ENCODE measurements around the gene MTG1. TPM values are rescaled to one million over a fixed set of nuclear protein-coding genes. Genes with fewer than 3 reads are reported as not detected.

The MTG1 gene
- total and polyA plus RNA-seq, 2 experiments from 2014 or later, result 22.8 to 50.7 TPM

DNA sequence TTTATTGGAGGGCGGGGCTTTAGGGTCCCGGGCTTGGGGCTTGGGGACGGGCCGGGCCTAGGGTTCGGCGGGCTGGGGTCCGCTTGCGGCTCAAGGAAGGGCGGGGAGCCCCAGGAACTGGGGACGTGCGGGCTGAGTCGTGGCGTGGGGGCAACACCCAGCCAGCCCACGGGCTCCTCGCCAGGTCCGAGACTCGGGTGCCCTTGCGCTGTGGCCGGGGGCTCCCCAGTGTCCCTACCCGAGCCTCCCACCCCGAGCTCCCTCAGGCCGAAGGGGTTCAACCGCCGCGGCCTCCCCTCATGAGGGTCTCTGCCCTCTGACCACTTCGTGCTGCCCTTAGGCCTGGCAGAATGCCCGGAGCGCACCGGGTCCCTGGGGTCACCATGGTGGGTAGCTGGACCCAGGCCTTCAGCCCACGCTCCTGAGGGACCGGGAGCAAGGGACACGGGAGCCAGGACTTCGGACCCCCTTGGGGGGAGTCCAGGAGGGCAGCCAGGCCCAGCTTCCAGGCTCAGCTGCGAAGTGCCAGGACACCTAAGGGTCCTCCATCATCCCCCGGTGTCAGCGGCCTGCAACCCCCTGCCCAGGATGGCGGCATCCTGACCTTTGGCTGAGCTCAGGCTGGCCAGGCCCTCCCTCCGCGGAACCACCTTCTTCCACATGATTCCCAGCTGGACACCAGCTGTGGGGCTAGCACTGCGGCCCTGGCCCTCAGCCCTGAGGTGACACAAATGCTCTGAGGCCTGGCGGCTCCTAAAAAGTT lies 35.6 kb upstream of the MTG1 start:
- H2AFZ ChIP-seq, result no peak overlapping the region
- H3K27me3 ChIP-seq (replicated peaks; ENCODE audit: insufficient read depth), result no peaks in the 10 kb centered on the region
- no peak overlapping the region for H3K9ac ChIP-seq
- no peaks in the 10 kb centered on the region for H3K79me2 ChIP-seq (ENCODE audit: insufficient read depth)
- no peak overlapping the region for H3K4me2 ChIP-seq (ENCODE audit: unreplicated experiment)
- no peak overlapping the region for H3K27ac ChIP-seq
- no peaks in the 10 kb centered on the region for H3K9me2 ChIP-seq (ENCODE audit: insufficient read depth)
- 0 out of 2 replicates have a peak, but pooled peaks cover 3% of the 10 kb centered on the region for H3F3A ChIP-seq (ENCODE audit: insufficient read depth)
- 62 to 69% methylated on average over 24 to 34 of the region's 41 CpGs for WGBS, 2 experiments (ENCODE audit: low coverage in 1 of 2, low lambda C conversion rate in 2 of 2, missing lambda C conversion rate in 2 of 2)
- no peaks in the 10 kb centered on the region for H3K4me1 ChIP-seq (ENCODE audit: insufficient read depth)
- H4K20me1 ChIP-seq (ENCODE audit: insufficient read depth), result no peaks in the 10 kb centered on the region
- TF ChIP-seq EZH2 (IDR thresholded peaks at IDR 0.05; ENCODE audit: insufficient read depth, poor library complexity, severe bottlenecking), result no peak
- no peak for TF ChIP-seq EZH2phosphoT487 (IDR thresholded peaks at IDR 0.05; ENCODE audit: insufficient read depth, low read depth)
- in situ Hi-C loops (cut with MboI), result no loop called here
- H3K36me3 ChIP-seq (ENCODE audit: low read depth), result no peaks in the 10 kb centered on the region
- no peak for DNase-seq
- no peaks in the 10 kb centered on the region for H3K9me3 ChIP-seq (ENCODE audit: low read depth)
- no peak overlapping the region for H3K4me3 ChIP-seq

DNA sequence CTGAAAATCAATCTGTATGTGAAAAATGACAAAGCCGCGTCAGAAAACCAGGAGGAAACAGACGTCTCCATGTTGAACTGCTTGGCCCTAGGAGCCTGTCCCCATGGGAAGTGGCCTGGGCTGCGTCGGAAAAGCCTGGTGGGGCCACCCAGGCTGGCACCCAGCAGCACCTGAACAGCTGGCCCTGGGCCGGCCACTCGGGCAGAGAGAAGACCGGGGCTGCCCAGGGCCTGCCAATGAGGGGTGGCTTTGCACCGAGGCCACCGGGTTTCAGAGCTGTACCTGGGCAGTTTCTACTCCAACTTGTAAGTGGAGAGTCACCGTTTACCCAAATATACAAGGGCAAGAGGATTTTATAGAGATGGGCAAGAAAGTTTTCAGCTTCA lies 35.0 kb upstream of the MTG1 start:
- no peak overlapping the region for H3K9ac ChIP-seq
- no peaks in the 10 kb centered on the region for H3K9me2 ChIP-seq (ENCODE audit: insufficient read depth)
- H2AFZ ChIP-seq, result no peak overlapping the region
- in situ Hi-C loops (cut with MboI), result no loop called here
- H3K4me3 ChIP-seq, result no peak overlapping the region
- H3K4me2 ChIP-seq (ENCODE audit: unreplicated experiment), result no peak overlapping the region
- H3K36me3 ChIP-seq (ENCODE audit: low read depth), result no peaks in the 10 kb centered on the region
- no peaks in the 10 kb centered on the region for H3K79me2 ChIP-seq (ENCODE audit: insufficient read depth)
- no peaks in the 10 kb centered on the region for H3K9me3 ChIP-seq (ENCODE audit: low read depth)
- no peak overlapping the region for H3K27ac ChIP-seq
- TF ChIP-seq EZH2phosphoT487 (IDR thresholded peaks at IDR 0.05; ENCODE audit: insufficient read depth, low read depth), result no peak
- TF ChIP-seq EZH2 (IDR thresholded peaks at IDR 0.05; ENCODE audit: insufficient read depth, poor library complexity, severe bottlenecking), result no peak
- H3F3A ChIP-seq (ENCODE audit: insufficient read depth), result 0 out of 2 replicates have a peak, but pooled peaks cover 3% of the 10 kb centered on the region
- H3K27me3 ChIP-seq (replicated peaks; ENCODE audit: insufficient read depth), result no peaks in the 10 kb centered on the region
- H3K4me1 ChIP-seq (ENCODE audit: insufficient read depth), result no peaks in the 10 kb centered on the region
- no peaks in the 10 kb centered on the region for H4K20me1 ChIP-seq (ENCODE audit: insufficient read depth)
- 69 to 70% methylated on average over 11 of the region's 11 CpGs for WGBS, 2 experiments (ENCODE audit: low coverage in 1 of 2, low lambda C conversion rate in 2 of 2, missing lambda C conversion rate in 2 of 2)
- no peak for DNase-seq

DNA sequence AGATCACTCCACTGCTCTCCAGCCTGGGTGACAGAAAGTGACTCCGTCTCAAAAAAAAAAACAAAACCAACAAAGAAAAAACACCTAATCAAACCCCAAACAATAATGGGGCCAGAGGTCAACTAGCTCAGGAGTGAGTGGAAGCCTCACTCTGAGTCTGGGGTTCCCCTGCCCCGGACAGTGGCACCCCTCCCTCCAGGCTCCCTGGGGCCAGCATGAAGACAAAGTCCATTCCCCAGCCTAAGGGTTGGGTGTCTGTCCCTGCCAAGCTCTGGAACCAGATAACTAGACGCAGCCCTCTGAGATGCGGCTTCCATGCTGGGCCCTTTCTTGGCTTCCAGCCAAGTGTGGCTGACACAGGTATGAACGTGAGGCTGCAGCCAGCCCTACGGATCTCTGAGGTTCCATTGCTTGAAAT lies 34.4 kb upstream of the MTG1 start:
- Histone ChIP-seq H3K9ac (no peak overlapping the region), H3K9me2 (ENCODE audit: insufficient read depth) (no peaks in the 10 kb centered on the region), H3K27ac (no peak overlapping the region), H3K9me3 (ENCODE audit: low read depth) (no peaks in the 10 kb centered on the region), H4K20me1 (ENCODE audit: insufficient read depth) (no peaks in the 10 kb centered on the region), H3K4me2 (ENCODE audit: unreplicated experiment) (no peak overlapping the region), H2AFZ (no peak overlapping the region), H3K36me3 (ENCODE audit: low read depth) (no peaks in the 10 kb centered on the region), H3K27me3 (replicated peaks; ENCODE audit: insufficient read depth) (no peaks in the 10 kb centered on the region), H3F3A (ENCODE audit: insufficient read depth) (0 out of 2 replicates have a peak, but pooled peaks cover 3% of the 10 kb centered on the region), H3K4me1 (ENCODE audit: insufficient read depth) (no peaks in the 10 kb centered on the region), H3K4me3 (no peak overlapping the region), H3K79me2 (ENCODE audit: insufficient read depth) (no peaks in the 10 kb centered on the region)
- no peak for DNase-seq
- in situ Hi-C loops (cut with MboI), result no loop called here
- TF ChIP-seq EZH2phosphoT487 (IDR thresholded peaks at IDR 0.05; ENCODE audit: insufficient read depth, low read depth), result no peak
- TF ChIP-seq EZH2 (IDR thresholded peaks at IDR 0.05; ENCODE audit: insufficient read depth, poor library complexity, severe bottlenecking), result no peak
- WGBS, 2 experiments (ENCODE audit: low coverage in 1 of 2, low lambda C conversion rate in 2 of 2, missing lambda C conversion rate in 2 of 2), result 48 to 58% methylated on average over 5 to 6 of the region's 6 CpGs

DNA sequence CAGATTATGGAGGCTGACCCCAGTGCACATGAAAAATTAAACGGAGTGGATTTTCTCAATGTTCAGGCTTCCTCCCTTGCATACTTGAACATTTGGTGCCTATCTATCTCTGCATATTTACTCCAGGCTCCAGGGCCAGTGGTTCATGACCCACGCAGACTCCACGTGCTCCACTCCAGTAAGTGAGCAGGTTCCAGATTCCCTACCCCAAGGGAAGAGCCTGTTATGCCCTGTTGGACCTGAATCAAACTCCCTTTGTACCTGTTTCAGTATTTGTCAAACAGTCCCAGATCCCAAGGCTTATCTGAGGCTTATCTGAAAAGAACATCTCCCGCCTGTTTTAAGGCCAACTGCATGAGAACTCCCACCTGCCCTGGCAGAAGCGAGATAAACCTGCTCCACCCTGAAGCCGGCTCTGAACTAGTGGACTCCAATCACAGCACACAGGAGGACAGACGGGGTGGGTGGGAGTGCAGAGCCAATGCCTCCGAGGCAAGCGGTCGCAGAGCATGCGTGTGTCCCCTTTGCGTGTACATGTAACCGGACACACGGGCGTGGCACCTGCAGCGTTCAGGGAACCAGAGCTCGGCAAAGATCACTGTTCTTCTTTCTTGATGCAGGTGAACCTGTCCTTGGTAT lies 33.9 kb upstream of the MTG1 start:
- H3K9ac ChIP-seq, result no peak overlapping the region
- WGBS, 2 experiments (ENCODE audit: low coverage in 1 of 2, low lambda C conversion rate in 2 of 2, missing lambda C conversion rate in 2 of 2), result 88 to 89% methylated on average over 17 of the region's 17 CpGs
- H3K36me3 ChIP-seq (ENCODE audit: low read depth), result no peaks in the 10 kb centered on the region
- 0 out of 2 replicates have a peak, but pooled peaks cover 3% of the 10 kb centered on the region for H3F3A ChIP-seq (ENCODE audit: insufficient read depth)
- TF ChIP-seq EZH2phosphoT487 (IDR thresholded peaks at IDR 0.05; ENCODE audit: insufficient read depth, low read depth) (no peak), EZH2 (IDR thresholded peaks at IDR 0.05; ENCODE audit: insufficient read depth, poor library complexity, severe bottlenecking) (no peak)
- no peak overlapping the region for H3K4me3 ChIP-seq
- H3K27ac ChIP-seq, result no peak overlapping the region
- H3K4me2 ChIP-seq (ENCODE audit: unreplicated experiment), result no peak overlapping the region
- H3K9me3 ChIP-seq (ENCODE audit: low read depth), result no peaks in the 10 kb centered on the region
- H3K4me1 ChIP-seq (ENCODE audit: insufficient read depth), result no peaks in the 10 kb centered on the region
- no peak overlapping the region for H2AFZ ChIP-seq
- no peaks in the 10 kb centered on the region for H3K27me3 ChIP-seq (replicated peaks; ENCODE audit: insufficient read depth)
- in situ Hi-C loops (cut with MboI), result no loop called here
- H3K9me2 ChIP-seq (ENCODE audit: insufficient read depth), result no peaks in the 10 kb centered on the region
- no peaks in the 10 kb centered on the region for H4K20me1 ChIP-seq (ENCODE audit: insufficient read depth)
- DNase-seq, result no peak
- H3K79me2 ChIP-seq (ENCODE audit: insufficient read depth), result no peaks in the 10 kb centered on the region

Measured in GM23248 (cell line).